ENCODE results near the gene STAU1. TPM values are rescaled to one million over a fixed set of nuclear protein-coding genes. Genes with fewer than 3 reads are reported as not detected.
"Not testable (repeated sequence)": the region's sequence is repeated elsewhere in the genome, so short reads cannot be mapped to it uniquely, and the experiment has no call there.

STAU1 gene
- total RNA-seq, 1 donor from 2014 or later: 72.5 TPM

GRCh38 chr20:49210757-49211110 is 22.6 kb upstream of the STAU1 start:
- no peak for DNase-seq (ENCODE audit: low read depth)
- TF ChIP-seq CTCF (IDR thresholded peaks at IDR 0.05; ENCODE audit: insufficient read depth, low read length, poor library complexity, severe bottlenecking): no peak
- Histone ChIP-seq H3K27me3 (ENCODE audit: control insufficient read depth, insufficient read depth, low read length) (no peaks in the 10 kb centered on the region), H3K36me3 (ENCODE audit: control insufficient read depth, insufficient read depth, low read length) (no peaks in the 10 kb centered on the region), H3K4me3 (ENCODE audit: low read depth, low read length) (no peak overlapping the region)

GRCh38 chr20:49210101-49210756 is 22.1 kb upstream of the STAU1 start:
- no peak for TF ChIP-seq CTCF (IDR thresholded peaks at IDR 0.05; ENCODE audit: insufficient read depth, low read length, poor library complexity, severe bottlenecking)
- Histone ChIP-seq H3K27me3 (ENCODE audit: control insufficient read depth, insufficient read depth, low read length) (no peaks in the 10 kb centered on the region), H3K36me3 (ENCODE audit: control insufficient read depth, insufficient read depth, low read length) (no peaks in the 10 kb centered on the region), H3K4me3 (ENCODE audit: low read depth, low read length) (no peak overlapping the region)
- no peak for DNase-seq (ENCODE audit: low read depth)

- no peak for DNase-seq (ENCODE audit: low read depth)
- Histone ChIP-seq H3K4me3 (ENCODE audit: low read depth, low read length) (no peak overlapping the region), H3K36me3 (ENCODE audit: control insufficient read depth, insufficient read depth, low read length) (no peaks in the 10 kb centered on the region), H3K27me3 (ENCODE audit: control insufficient read depth, insufficient read depth, low read length) (no peaks in the 10 kb centered on the region)
- TF ChIP-seq CTCF (IDR thresholded peaks at IDR 0.05; ENCODE audit: insufficient read depth, low read length, poor library complexity, severe bottlenecking): no peak
These were observed 18.9 kb upstream of the STAU1 start for GRCh38 chr20:49207076-49207475.

GRCh38 chr20:49203746-49204145 is 15.6 kb upstream of the STAU1 start:
- Histone ChIP-seq H3K27me3 (ENCODE audit: control insufficient read depth, insufficient read depth, low read length) (no peaks in the 10 kb centered on the region), H3K4me3 (ENCODE audit: low read depth, low read length) (no peak overlapping the region), H3K36me3 (ENCODE audit: control insufficient read depth, insufficient read depth, low read length) (no peaks in the 10 kb centered on the region)
- TF ChIP-seq CTCF (IDR thresholded peaks at IDR 0.05; ENCODE audit: insufficient read depth, low read length, poor library complexity, severe bottlenecking): no peak
- DNase-seq (ENCODE audit: low read depth): no peak

- TF ChIP-seq CTCF (IDR thresholded peaks at IDR 0.05; ENCODE audit: insufficient read depth, low read length, poor library complexity, severe bottlenecking): no peak
- no peak overlapping the region for H3K4me3 ChIP-seq (ENCODE audit: low read depth, low read length)
- no peaks in the 10 kb centered on the region for H3K27me3 ChIP-seq (ENCODE audit: control insufficient read depth, insufficient read depth, low read length)
- DNase-seq (ENCODE audit: low read depth): no peak
- no peaks in the 10 kb centered on the region for H3K36me3 ChIP-seq (ENCODE audit: control insufficient read depth, insufficient read depth, low read length)
These were observed 14.9 kb upstream of the STAU1 start for GRCh38 chr20:49203011-49203410.

- DNase-seq (ENCODE audit: low read depth): no peak
- no peak overlapping the region for H3K4me3 ChIP-seq (ENCODE audit: low read depth, low read length)
- H3K36me3 ChIP-seq (ENCODE audit: control insufficient read depth, insufficient read depth, low read length): no peaks in the 10 kb centered on the region
- no peak for TF ChIP-seq CTCF (IDR thresholded peaks at IDR 0.05; ENCODE audit: insufficient read depth, low read length, poor library complexity, severe bottlenecking)
- no peaks in the 10 kb centered on the region for H3K27me3 ChIP-seq (ENCODE audit: control insufficient read depth, insufficient read depth, low read length)
These were observed 11.7 kb upstream of the STAU1 start for GRCh38 chr20:49199729-49200293.

- not testable (repeated sequence) for DNase-seq (ENCODE audit: low read depth); H3K36me3 ChIP-seq (ENCODE audit: control insufficient read depth, insufficient read depth, low read length); H3K4me3 ChIP-seq (ENCODE audit: low read depth, low read length); H3K27me3 ChIP-seq (ENCODE audit: control insufficient read depth, insufficient read depth, low read length)
These were observed 4.9 kb upstream of the STAU1 start for GRCh38 chr20:49192944-49193518.

Data from kidney epithelial cell (primary cell).